ENCODE measurements around the gene TYW5.

DNA sequence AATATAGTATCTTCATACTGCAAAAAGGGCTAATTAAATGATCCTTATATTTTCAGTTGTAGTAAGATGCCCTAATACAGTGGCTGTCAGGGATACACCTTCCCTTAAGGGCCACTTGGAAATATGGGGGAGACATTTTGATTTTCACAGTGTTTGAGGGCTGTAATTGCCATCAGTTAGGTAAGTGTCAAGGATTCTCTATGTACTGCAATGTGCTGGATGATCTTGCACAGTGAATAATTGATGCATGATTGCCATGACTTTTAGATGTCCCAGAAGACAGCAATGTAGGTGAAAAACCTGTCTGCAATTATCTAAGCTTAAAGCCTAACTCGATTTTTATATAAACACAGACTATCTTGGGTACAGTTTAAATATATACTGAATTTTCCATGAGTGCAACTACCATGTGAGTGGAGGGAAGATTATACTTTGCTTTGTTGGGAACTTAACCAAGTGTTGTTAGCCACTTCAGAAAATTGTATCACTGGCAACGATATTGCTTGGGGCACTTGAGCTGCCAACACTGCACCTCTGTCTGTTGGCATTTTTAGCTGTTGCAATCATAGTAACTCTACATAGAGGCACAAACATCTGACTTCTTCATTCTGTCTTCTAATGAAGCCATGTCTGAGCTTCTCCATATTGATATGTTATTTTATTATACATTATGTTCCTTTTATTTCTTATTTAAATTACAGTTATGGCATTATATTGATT lies 45.3 kb upstream of the TYW5 start:
- TF ChIP-seq, protein P1, sequence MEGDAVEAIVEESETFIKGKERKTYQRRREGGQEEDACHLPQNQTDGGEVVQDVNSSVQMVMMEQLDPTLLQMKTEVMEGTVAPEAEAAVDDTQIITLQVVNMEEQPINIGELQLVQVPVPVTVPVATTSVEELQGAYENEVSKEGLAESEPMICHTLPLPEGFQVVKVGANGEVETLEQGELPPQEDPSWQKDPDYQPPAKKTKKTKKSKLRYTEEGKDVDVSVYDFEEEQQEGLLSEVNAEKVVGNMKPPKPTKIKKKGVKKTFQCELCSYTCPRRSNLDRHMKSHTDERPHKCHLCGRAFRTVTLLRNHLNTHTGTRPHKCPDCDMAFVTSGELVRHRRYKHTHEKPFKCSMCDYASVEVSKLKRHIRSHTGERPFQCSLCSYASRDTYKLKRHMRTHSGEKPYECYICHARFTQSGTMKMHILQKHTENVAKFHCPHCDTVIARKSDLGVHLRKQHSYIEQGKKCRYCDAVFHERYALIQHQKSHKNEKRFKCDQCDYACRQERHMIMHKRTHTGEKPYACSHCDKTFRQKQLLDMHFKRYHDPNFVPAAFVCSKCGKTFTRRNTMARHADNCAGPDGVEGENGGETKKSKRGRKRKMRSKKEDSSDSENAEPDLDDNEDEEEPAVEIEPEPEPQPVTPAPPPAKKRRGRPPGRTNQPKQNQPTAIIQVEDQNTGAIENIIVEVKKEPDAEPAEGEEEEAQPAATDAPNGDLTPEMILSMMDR (IDR thresholded peaks at IDR 0.05) = no peak
- TF ChIP-seq POLR2AphosphoS5 (IDR thresholded peaks at IDR 0.05) (no peak), POLR2A (IDR thresholded peaks at IDR 0.05) (no peak), EP300 (IDR thresholded peaks at IDR 0.05; ENCODE audit: low read depth) (no peak)
